Ishikawa (cell line): ENCODE results near the gene DOCK2.

Experiments
- CEBPB ChIP-seq: IDR thresholded peaks from 2 replicates; pipeline ENCODE4 v1.6.1; 2012
- EGR1 ChIP-seq: IDR thresholded peaks from 2 replicates; pipeline ENCODE4 v1.6.1; 2012
- FOXM1 ChIP-seq: IDR thresholded peaks from 2 replicates; pipeline ENCODE4 v1.6.1; 2012; ENCODE audit warnings: low read depth, borderline replicate concordance
- TAF1 ChIP-seq: IDR thresholded peaks from 2 replicates; pipeline ENCODE4 v1.6.1; 2012; ENCODE audit warnings: low read depth, mild to moderate bottlenecking

DNA sequence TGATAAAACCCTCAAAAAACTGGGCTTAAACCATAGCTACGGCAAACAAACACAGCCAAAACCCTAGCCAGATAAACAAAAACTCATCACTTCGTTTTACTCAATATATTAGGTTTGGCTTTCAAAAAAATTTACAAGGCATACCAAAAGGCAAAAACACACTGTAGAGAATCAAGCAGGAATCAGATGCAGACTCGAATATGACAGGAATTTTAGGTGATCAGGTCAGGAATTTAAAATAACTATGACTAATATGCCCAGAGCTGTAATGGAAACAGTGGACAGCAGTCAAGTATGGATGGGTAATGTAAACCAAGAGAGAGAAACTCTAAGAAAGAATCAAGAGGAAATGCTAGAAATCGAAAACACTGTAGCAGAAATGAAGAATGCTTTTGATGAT lies 26.5 kb upstream of the DOCK2 start:
- TF ChIP-seq EGR1: no peak
- TF ChIP-seq CEBPB: no peak
- no peak for TF ChIP-seq FOXM1
- no peak for TF ChIP-seq TAF1
